Measurements from ENCODE around the gene EXOSC5. TPM values are rescaled to one million over a fixed set of nuclear protein-coding genes. Genes with fewer than 3 reads are reported as not detected.
"Not testable (repeated sequence)": the region's sequence is repeated elsewhere in the genome, so short reads cannot be mapped to it uniquely, and the experiment has no call there.

Gene EXOSC5
- polyA plus RNA-seq, 1 donor: 16.5 TPM

- H3K36me3 ChIP-seq (ENCODE audit: control insufficient read depth, insufficient read depth, low read length); H3K27ac ChIP-seq (ENCODE audit: low read length); DNase-seq; H3K4me3 ChIP-seq (ENCODE audit: low read length); H3K27me3 ChIP-seq (ENCODE audit: control insufficient read depth, insufficient read depth, low read length); H3K9me3 ChIP-seq (ENCODE audit: control insufficient read depth, low read depth, low read length): not testable (repeated sequence)
- peaks cover 13% of the 10 kb centered on the region for H3K4me1 ChIP-seq (ENCODE audit: control insufficient read depth, insufficient read depth, low read length)
- 100% methylated on average over 2 of the region's 5 CpGs for WGBS (ENCODE audit: insufficient coverage, low lambda C conversion rate)
Observed at GRCh38 chr19:41371119-41371518, 26.0 kb downstream of the EXOSC5 start.

GRCh38 chr19:41369769-41370168 is 27.4 kb downstream of the EXOSC5 start:
- Histone ChIP-seq H3K4me3 (ENCODE audit: low read length) (no peak overlapping the region), H3K27me3 (ENCODE audit: control insufficient read depth, insufficient read depth, low read length) (no peaks in the 10 kb centered on the region), H3K27ac (ENCODE audit: low read length) (no peak overlapping the region), H3K36me3 (ENCODE audit: control insufficient read depth, insufficient read depth, low read length) (no peaks in the 10 kb centered on the region), H3K9me3 (ENCODE audit: control insufficient read depth, low read depth, low read length) (no peaks in the 10 kb centered on the region), H3K4me1 (ENCODE audit: control insufficient read depth, insufficient read depth, low read length) (peaks cover 16% of the 10 kb centered on the region)
- WGBS (ENCODE audit: insufficient coverage, low lambda C conversion rate): no CpG with 5 or more reads among the region's 2 CpGs
- DNase-seq: no peak

DNA sequence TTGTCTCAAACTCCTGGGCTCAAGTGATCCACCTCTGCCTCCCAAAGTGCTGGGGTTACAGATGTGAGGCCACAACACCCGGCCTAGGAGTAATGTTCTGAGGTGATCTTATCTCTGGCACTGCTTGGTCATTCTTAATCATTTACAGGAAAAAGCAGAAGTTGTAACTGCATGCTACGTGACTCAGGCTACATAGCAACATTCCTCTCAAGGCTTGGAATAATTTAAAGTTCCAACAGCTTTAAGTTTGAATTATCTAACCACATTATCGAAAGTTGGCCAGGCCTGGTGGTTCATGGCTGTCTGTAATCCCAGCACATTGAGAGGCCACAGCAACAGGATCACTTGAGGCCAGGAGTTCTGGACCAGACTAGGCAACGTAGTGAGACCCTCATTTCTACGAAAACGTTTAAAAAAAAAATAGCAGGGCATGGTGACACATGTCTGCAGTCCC is 29.3 kb downstream of the EXOSC5 start:
- peak; percentile 63 to 73 for DNase-seq
- Histone ChIP-seq H3K4me3 (ENCODE audit: low read length) (no peak overlapping the region), H3K9me3 (ENCODE audit: control insufficient read depth, low read depth, low read length) (no peaks in the 10 kb centered on the region), H3K27me3 (ENCODE audit: control insufficient read depth, insufficient read depth, low read length) (no peaks in the 10 kb centered on the region), H3K36me3 (ENCODE audit: control insufficient read depth, insufficient read depth, low read length) (no peaks in the 10 kb centered on the region), H3K4me1 (ENCODE audit: control insufficient read depth, insufficient read depth, low read length) (peaks cover 26% of the 10 kb centered on the region), H3K27ac (ENCODE audit: low read length) (peak overlapping the region; percentile 76)
- no CpG with 5 or more reads among the region's 6 CpGs for WGBS (ENCODE audit: insufficient coverage, low lambda C conversion rate)

DNA sequence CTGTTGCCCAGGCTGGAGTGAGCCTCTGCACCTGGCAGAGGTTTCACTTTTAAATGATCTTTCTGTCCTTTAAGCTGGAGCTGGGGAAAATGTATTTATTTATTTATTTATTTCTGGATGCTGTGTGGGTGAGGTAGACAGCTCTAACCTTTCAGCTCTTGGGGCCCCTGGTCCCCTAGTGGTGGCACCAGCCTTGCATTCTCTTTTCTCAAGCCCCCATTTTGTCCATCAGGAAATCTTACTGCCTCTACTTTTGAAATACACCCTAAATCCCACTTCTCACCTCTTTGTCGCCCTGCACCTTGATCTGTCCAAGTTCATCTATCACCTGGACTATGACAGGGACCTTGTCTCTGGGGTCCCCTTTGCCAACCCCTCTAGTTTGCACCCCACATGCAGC is 31.1 kb downstream of the EXOSC5 start:
- WGBS (ENCODE audit: insufficient coverage, low lambda C conversion rate): 100% methylated on average over 1 of the region's 1 CpG
- Histone ChIP-seq H3K4me1 (ENCODE audit: control insufficient read depth, insufficient read depth, low read length) (peaks cover 26% of the 10 kb centered on the region), H3K9me3 (ENCODE audit: control insufficient read depth, low read depth, low read length) (no peaks in the 10 kb centered on the region), H3K4me3 (ENCODE audit: low read length) (no peak overlapping the region), H3K27me3 (ENCODE audit: control insufficient read depth, insufficient read depth, low read length) (no peaks in the 10 kb centered on the region), H3K36me3 (ENCODE audit: control insufficient read depth, insufficient read depth, low read length) (no peaks in the 10 kb centered on the region), H3K27ac (ENCODE audit: low read length) (no peak overlapping the region)
- DNase-seq: no peak

DNA sequence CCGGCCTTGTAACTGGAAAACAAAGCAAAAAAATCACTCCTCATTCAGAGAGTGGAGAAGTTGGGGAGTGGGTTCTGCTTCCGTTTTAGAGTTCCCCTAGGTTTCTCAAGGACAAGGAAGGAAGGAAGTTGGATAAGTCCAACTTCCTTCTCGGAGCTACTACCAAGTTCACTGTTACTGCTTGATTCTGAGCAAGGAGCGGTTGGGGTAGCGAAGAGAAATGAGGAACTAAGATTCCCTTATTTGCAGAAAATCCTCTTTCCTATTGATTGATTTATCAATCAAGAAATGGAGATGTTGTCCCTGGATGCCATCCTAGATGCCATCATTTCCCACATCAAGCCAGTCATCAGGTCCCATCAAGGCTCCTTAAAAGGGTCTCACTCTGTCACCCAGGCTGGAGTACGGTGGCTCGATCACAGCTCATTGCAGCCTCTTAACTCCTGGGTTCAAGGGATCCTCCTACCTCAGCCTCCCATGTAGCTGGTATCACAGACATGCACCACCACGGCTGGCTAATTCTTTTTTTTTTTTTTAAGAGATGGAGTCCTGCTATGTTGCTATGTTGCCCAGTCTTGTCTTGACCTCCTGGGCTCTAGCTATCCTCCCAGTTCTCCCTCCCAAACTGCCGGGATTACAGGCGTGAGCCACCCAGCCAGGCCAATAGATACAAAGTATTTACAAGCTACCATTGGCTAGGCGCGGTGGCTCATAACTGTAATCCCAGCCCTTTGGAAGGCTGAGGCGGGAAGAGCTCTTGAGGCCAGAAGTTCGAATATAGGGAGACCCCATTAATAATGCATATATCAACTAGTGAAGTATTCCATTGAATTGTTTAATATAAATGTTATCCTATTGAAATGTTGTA is 32.4 kb downstream of the EXOSC5 start:
- peak overlapping the region; percentile 85 for H3K4me3 ChIP-seq (ENCODE audit: low read length)
- H3K4me1 ChIP-seq (ENCODE audit: control insufficient read depth, insufficient read depth, low read length): peaks cover 26% of the 10 kb centered on the region
- H3K9me3 ChIP-seq (ENCODE audit: control insufficient read depth, low read depth, low read length): no peaks in the 10 kb centered on the region
- H3K27ac ChIP-seq (ENCODE audit: low read length): peak overlapping the region; percentile 98
- no peaks in the 10 kb centered on the region for H3K27me3 ChIP-seq (ENCODE audit: control insufficient read depth, insufficient read depth, low read length)
- no peaks in the 10 kb centered on the region for H3K36me3 ChIP-seq (ENCODE audit: control insufficient read depth, insufficient read depth, low read length)
- 60% methylated on average over 3 of the region's 14 CpGs for WGBS (ENCODE audit: insufficient coverage, low lambda C conversion rate)
- DNase-seq: no peak

DNA sequence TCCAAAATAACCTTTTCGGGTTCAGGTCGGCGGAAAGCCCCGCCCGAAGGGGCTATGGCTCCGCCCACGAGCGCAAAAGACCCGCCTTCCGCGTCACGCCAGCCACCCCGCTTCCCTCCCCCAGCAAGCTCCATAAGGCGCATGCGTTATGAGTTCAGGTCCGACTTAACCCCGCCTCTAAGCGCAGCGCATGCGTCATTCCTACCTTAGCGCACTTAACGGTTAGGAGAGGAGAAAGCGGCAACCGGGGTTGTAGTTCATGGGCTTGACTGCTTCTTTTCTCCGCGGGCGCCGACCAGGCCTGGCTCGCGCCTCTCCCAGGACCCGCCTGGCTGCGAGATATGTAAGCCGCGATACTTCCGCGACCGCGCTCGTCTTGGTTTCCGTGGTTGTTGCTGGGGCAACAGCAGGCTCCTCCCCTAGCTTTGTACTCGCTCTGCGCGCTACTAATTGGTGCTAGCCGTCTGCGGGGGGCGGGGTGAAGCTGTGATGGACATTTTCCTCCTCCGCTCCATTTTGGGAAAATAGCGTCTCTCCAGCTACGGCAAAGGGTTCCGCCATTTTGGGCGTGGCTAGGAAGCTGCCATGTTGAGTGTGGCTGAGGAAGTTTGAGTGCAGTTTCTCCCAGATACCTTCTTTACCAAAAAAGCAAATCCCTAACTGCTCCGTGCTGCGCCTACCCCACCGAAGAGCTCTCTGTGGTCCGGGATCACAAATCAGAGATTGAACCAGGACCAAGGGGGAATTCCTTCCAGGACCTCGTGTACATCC is 33.2 kb downstream of the EXOSC5 start, which contains the start of gene B9D2:
Gene B9D2 (minus strand): TSS at position 397 of the 771 bp plus-strand sequence. CDS start 630 bp downstream, outside the sequence.
- peak; percentile 98 to 99 for DNase-seq
- Histone ChIP-seq H3K9me3 (ENCODE audit: control insufficient read depth, low read depth, low read length) (no peaks in the 10 kb centered on the region), H3K4me1 (ENCODE audit: control insufficient read depth, insufficient read depth, low read length) (peaks cover 26% of the 10 kb centered on the region), H3K36me3 (ENCODE audit: control insufficient read depth, insufficient read depth, low read length) (no peaks in the 10 kb centered on the region), H3K27ac (ENCODE audit: low read length) (peak within 1 kb of the TSS; percentile 98), H3K4me3 (ENCODE audit: low read length) (peak within 1 kb of the TSS; percentile 85), H3K27me3 (ENCODE audit: control insufficient read depth, insufficient read depth, low read length) (no peaks in the 10 kb centered on the region)
- no CpG with 5 or more reads among the region's 56 CpGs for WGBS (ENCODE audit: insufficient coverage, low lambda C conversion rate)

GRCh38 chr19:41363371-41363752 is 33.8 kb downstream of the EXOSC5 start:
- DNase-seq: no peak
- no peaks in the 10 kb centered on the region for H3K9me3 ChIP-seq (ENCODE audit: control insufficient read depth, low read depth, low read length)
- H3K27me3 ChIP-seq (ENCODE audit: control insufficient read depth, insufficient read depth, low read length): no peaks in the 10 kb centered on the region
- 90% methylated on average over 2 of the region's 6 CpGs for WGBS (ENCODE audit: insufficient coverage, low lambda C conversion rate)
- H3K36me3 ChIP-seq (ENCODE audit: control insufficient read depth, insufficient read depth, low read length): no peaks in the 10 kb centered on the region
- H3K27ac ChIP-seq (ENCODE audit: low read length): peak overlapping the region; percentile 98
- peak overlapping the region; percentile 85 for H3K4me3 ChIP-seq (ENCODE audit: low read length)
- peaks cover 23% of the 10 kb centered on the region for H3K4me1 ChIP-seq (ENCODE audit: control insufficient read depth, insufficient read depth, low read length)

DNA sequence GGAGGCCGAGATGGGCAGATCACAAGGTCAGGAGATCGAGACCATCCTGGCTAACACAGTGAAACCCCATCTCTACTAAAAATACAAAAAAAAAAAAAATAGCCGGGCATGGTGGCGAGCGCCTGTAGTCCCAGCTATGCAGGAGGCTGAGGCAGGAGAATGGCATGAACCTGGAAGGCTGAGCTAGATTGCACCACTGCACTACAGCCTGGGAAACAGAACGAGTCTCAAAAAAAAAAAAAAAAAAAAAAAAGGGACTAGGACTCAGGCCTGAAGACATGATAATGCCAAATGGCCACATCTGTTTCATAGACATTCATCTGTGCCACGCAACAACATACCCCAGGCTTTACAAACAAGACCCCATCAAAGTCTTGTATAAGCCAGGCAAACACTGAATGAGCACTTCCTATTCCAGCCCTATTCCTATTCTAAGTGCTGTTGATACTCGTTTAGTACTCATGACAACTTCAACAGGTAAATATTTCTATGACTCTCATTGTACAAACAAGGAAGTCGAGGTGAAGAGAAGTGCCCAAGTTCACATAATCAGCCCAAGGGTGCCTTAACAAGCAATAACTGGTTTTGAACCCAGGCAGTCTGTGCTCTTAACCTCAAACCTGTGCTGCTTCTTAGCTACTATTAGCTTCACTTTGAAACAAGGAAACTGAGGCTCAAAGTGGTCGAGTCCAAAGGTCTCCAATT is 34.9 kb downstream of the EXOSC5 start:
- H3K27me3 ChIP-seq (ENCODE audit: control insufficient read depth, insufficient read depth, low read length): no peaks in the 10 kb centered on the region
- WGBS (ENCODE audit: insufficient coverage, low lambda C conversion rate): 40% methylated on average over 1 of the region's 10 CpGs
- DNase-seq: peak in 1 of 2 donors; percentile 45

DNA sequence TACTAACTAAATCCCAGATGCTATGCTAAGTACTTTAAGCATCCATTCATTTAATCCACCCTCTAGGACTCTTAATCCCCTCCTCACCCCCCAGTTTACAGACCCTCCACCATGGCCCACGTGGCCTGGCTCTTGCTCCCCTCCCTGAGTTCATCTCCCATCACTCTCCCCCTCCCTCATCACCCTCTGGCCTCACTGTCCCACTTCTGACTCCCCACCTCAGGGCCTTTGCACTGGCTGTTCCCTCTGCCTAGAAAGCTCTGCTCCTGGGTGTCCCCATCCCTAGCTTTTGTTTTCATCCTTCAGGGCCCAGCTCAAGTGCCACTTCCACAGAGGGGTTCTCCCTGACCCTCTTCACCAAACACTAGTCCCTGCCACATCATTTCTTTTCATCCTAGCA is 37.4 kb downstream of the EXOSC5 start:
- no peaks in the 10 kb centered on the region for H3K36me3 ChIP-seq (ENCODE audit: control insufficient read depth, insufficient read depth, low read length)
- 100% methylated on average over 1 of the region's 1 CpG for WGBS (ENCODE audit: insufficient coverage, low lambda C conversion rate)
- peaks cover 9% of the 10 kb centered on the region for H3K4me1 ChIP-seq (ENCODE audit: control insufficient read depth, insufficient read depth, low read length)
- H3K4me3 ChIP-seq (ENCODE audit: low read length): no peak overlapping the region
- no peaks in the 10 kb centered on the region for H3K9me3 ChIP-seq (ENCODE audit: control insufficient read depth, low read depth, low read length)
- no peak overlapping the region for H3K27ac ChIP-seq (ENCODE audit: low read length)
- DNase-seq: no peak
- H3K27me3 ChIP-seq (ENCODE audit: control insufficient read depth, insufficient read depth, low read length): peaks cover under 1% of the 10 kb centered on the region

More for the DNA sequence above, 34.9 kb downstream of the EXOSC5 start:
- no peaks in the 10 kb centered on the region for H3K36me3 ChIP-seq (ENCODE audit: control insufficient read depth, insufficient read depth, low read length)
- H3K4me3 ChIP-seq (ENCODE audit: low read length): no peak overlapping the region
- no peak overlapping the region for H3K27ac ChIP-seq (ENCODE audit: low read length)
- peaks cover 14% of the 10 kb centered on the region for H3K4me1 ChIP-seq (ENCODE audit: control insufficient read depth, insufficient read depth, low read length)
- H3K9me3 ChIP-seq (ENCODE audit: control insufficient read depth, low read depth, low read length): no peaks in the 10 kb centered on the region

DNA sequence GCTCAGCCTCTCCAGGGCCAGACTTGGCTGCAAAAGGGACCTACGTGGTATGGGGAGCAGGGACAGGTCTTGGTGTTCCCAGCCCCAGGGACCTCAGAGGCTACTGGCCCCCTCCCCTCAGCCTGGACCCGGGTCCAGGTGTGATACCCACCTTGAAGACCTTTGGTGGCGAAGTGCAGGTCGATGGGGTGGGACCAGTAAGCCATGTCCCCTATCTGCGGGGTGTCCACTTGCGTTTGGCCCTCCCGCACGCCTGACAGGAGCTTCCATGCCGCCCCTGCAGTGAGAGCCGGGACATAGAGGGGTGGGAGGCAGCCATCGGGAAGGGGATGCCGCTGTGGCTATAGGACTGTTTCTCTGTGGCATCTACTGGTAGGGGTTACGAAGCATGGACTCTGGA is 39.4 kb downstream of the EXOSC5 start:
- H3K27me3 ChIP-seq (ENCODE audit: control insufficient read depth, insufficient read depth, low read length): peaks cover 16% of the 10 kb centered on the region
- no peaks in the 10 kb centered on the region for H3K36me3 ChIP-seq (ENCODE audit: control insufficient read depth, insufficient read depth, low read length)
- no peak overlapping the region for H3K27ac ChIP-seq (ENCODE audit: low read length)
- peaks cover 12% of the 10 kb centered on the region for H3K4me1 ChIP-seq (ENCODE audit: control insufficient read depth, insufficient read depth, low read length)
- no CpG with 5 or more reads among the region's 13 CpGs for WGBS (ENCODE audit: insufficient coverage, low lambda C conversion rate)
- H3K4me3 ChIP-seq (ENCODE audit: low read length): no peak overlapping the region
- H3K9me3 ChIP-seq (ENCODE audit: control insufficient read depth, low read depth, low read length): no peaks in the 10 kb centered on the region
- DNase-seq: no peak

Measured in large intestine (tissue), 3 donors.